ENCODE results near the gene RAMACL.

DNA sequence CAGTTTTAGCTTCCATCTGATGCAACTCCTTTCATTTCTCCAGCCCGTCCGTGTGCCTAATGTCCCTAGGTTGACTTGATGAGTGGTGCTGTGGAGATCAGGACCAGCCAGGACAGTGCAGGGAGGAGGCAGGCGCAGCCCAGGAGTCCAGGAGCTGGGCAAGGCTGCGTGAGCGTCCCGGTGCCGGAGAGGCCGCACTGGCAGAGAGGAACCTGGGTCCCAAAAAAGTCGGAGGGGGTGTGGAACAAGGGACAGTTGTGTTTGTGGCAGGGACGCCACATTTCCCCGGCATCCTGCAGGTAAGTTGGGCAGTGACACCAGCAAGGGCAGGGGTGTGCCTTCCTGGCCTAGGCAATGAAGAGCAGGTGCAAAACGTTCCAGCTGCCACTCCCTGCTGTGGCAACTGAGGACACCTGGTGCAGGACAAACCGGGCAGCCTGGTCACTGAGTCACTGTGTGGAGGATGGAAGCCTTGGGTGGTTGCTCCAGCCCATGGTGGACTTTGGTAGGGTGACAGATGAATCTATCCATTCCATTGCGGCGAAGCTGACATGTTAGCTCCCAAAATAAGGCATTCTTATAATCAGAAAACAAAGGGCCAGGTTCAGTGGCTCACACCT is 53.2 kb downstream of the RAMACL start:
- no peak for TF ChIP-seq ZNF274 (IDR thresholded peaks at IDR 0.05; ENCODE audit: low read depth, low read length)
- no peak for TF ChIP-seq YY1 (IDR thresholded peaks at IDR 0.05; ENCODE audit: insufficient read depth, insufficient read length)
- no peak for TF ChIP-seq SUZ12 (IDR thresholded peaks at IDR 0.05; ENCODE audit: extremely low read depth, insufficient read depth, insufficient read length)

Measured in NT2/D1 (cell line).